Fibroblast of lung (primary cell): ENCODE measurements around the gene CRIP2. TPM values are rescaled to one million over a fixed set of nuclear protein-coding genes. Genes with fewer than 3 reads are reported as not detected.

Experiments used
- DNase-seq, 2 donors: peaks; one replicate each; pipeline versions ENCODE4 v3.0.0 to v3.0.0-alpha.2; 2010; ENCODE audit warnings: low read depth in 2 of 2
- H2AFZ ChIP-seq: 2 replicates; pipeline ENCODE4 v1.5.1; 2012; ENCODE audit warnings: low read length, control low read depth, inconsistent platforms
- H3K27ac ChIP-seq: 2 replicates; pipeline ENCODE4 v1.5.1; 2011; ENCODE audit warnings: low read length, control low read depth; ENCODE audit not compliant: insufficient read depth
- H3K27me3 ChIP-seq: 2 replicates; pipeline ENCODE4 v1.5.1; 2011; ENCODE audit warnings: mild to moderate bottlenecking, low read length; ENCODE audit not compliant: control insufficient read depth, insufficient read depth
- H3K36me3 ChIP-seq: 2 replicates; pipeline ENCODE4 v1.5.1; 2011; ENCODE audit warnings: low read length; ENCODE audit not compliant: control insufficient read depth, insufficient read depth
- H3K4me1 ChIP-seq: 2 replicates; pipeline ENCODE4 v1.5.1; 2011; ENCODE audit warnings: low read length; ENCODE audit not compliant: control insufficient read depth, insufficient read depth; ENCODE audit errors: extremely low read depth
- H3K4me2 ChIP-seq: 2 replicates; pipeline ENCODE4 v1.5.1; 2011; ENCODE audit warnings: low read length, control low read depth; ENCODE audit not compliant: insufficient read depth; ENCODE audit errors: extremely low read depth
- H3K4me3 ChIP-seq, 4 experiments: fragments of 200-600 bp in 1 of 4; sonication (generic) in 1 of 4; replicated peaks in 1 of 4; 2 replicates each; pipeline ENCODE4 v1.5.1; 2011 to 2016; ENCODE audit warnings: low read length in 4 of 4, low read depth in 3 of 4, mild to moderate bottlenecking in 3 of 4, control low read depth in 2 of 4, inconsistent platforms in 1 of 4, mixed read lengths in 1 of 4; ENCODE audit not compliant: insufficient read depth in 1 of 4; ENCODE audit errors: control extremely low read depth in 1 of 4
- H3K79me2 ChIP-seq: 2 replicates; pipeline ENCODE4 v1.5.1; 2012; ENCODE audit warnings: mild to moderate bottlenecking, low read length, inconsistent platforms; ENCODE audit not compliant: control insufficient read depth, insufficient read depth
- H3K9ac ChIP-seq: 2 replicates; pipeline ENCODE4 v1.5.1; 2011; ENCODE audit warnings: mild to moderate bottlenecking, low read length, control low read depth; ENCODE audit not compliant: insufficient read depth
- H3K9me3 ChIP-seq: 2 replicates; pipeline ENCODE4 v1.5.1; 2012; ENCODE audit warnings: low read depth, low read length; ENCODE audit not compliant: control insufficient read depth, insufficient read depth
- H4K20me1 ChIP-seq: 2 replicates; pipeline ENCODE4 v1.5.1; 2011; ENCODE audit warnings: low read length; ENCODE audit not compliant: control insufficient read depth, insufficient read depth; ENCODE audit errors: extremely low read depth
- CTCF ChIP-seq, 2 donors: IDR thresholded peaks in 1 of 2; conservative IDR thresholded peaks in 1 of 2; 1 replicate in 1 of 2; 2 replicates in 1 of 2; pipeline ENCODE4 v1.5.1; 2011 to 2012; ENCODE audit warnings: low read length in 2 of 2, control low read depth in 1 of 2, inconsistent platforms in 1 of 2, low read depth in 1 of 2, mild to moderate bottlenecking in 1 of 2
- EZH2 ChIP-seq: IDR thresholded peaks from 2 replicates; pipeline ENCODE4 v1.5.1; 2012; ENCODE audit warnings: low read length, control low read depth, mild to moderate bottlenecking; ENCODE audit errors: missing control alignments
- polyA plus RNA-seq, 2 donors: library from polyadenylated mRNA; depleted of rRNA in 1 of 2; stranded (reverse) in 1 of 2; unstranded in 1 of 2; fragments of >200 nt; gene quantifications; 2 replicates each; pipeline ENCODE4 v1.2.1, GENCODE V29; 2011 to 2012; ENCODE audit warnings: missing spikeins in 1 of 2
- total RNA-seq: library from RNA; depleted of rRNA; stranded (reverse); fragments of >200 nt; gene quantifications from 2 replicates; pipeline ENCODE4 v1.2.1, GENCODE V29; 2014

Gene CRIP2
- total and polyA plus RNA-seq, 2 donors (not counting 1 experiment from before 2014, with no cell fraction given), result 58.9 to 68.5 TPM

- H4K20me1 ChIP-seq, result no peaks in the 10 kb centered on the region
- H3K27me3 ChIP-seq, result no peaks in the 10 kb centered on the region
- H3K4me3 ChIP-seq, result no peak overlapping the region
- H3K4me1 ChIP-seq, result peaks cover 30% of the 10 kb centered on the region
- H3K9ac ChIP-seq, result no peak overlapping the region
- H3K27ac ChIP-seq, result no peak overlapping the region
- DNase-seq, result no peak
- H3K4me2 ChIP-seq, result no peak overlapping the region
- no peaks in the 10 kb centered on the region for H3K9me3 ChIP-seq
- no peak overlapping the region for H2AFZ ChIP-seq
- TF ChIP-seq EZH2, result no peak
- H3K79me2 ChIP-seq, result peaks cover 5% of the 10 kb centered on the region
- H3K36me3 ChIP-seq, result peaks cover 6% of the 10 kb centered on the region
Observed at GRCh38 chr14:105478398-105479251, 4.0 kb downstream of the CRIP2 start.

DNA sequence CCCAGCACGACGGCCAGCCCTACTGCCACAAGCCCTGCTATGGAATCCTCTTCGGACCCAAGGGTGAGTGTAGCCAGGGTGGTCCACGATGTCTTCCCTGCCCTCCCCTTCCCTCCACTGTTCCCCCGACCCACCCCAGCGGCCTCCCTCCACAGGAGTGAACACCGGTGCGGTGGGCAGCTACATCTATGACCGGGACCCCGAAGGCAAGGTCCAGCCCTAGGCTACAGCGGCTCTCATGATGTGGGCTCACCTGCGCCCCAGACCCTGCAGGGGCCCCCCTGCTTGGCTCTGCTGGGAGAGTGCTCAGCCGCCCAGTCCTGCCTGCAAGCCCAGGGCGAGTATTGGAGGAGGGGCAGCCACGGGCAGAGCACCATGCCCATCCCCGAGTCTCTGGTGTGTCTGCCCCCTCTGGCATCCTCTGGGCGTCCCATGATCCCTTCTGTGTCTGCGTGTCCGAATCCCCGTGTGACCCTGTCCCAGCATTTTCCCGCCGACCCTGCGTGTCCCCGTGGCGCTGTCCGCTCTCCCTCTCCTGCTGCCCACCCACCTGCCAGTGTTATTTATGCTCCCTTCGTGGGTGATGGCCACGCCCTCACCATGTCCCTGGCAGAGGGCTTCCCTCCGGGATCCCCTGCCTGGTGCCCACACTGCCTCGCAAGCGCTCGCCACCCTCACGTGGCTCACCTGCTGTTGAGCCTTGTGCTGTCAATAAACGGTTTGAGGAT is 5.0 kb downstream of the CRIP2 start:
- no peak overlapping the region for H3K9ac ChIP-seq
- no peak overlapping the region for H2AFZ ChIP-seq
- no peak for DNase-seq
- no peak overlapping the region for H3K4me3 ChIP-seq
- H3K4me2 ChIP-seq, result no peak overlapping the region
- H4K20me1 ChIP-seq, result no peaks in the 10 kb centered on the region
- H3K79me2 ChIP-seq, result peaks cover 5% of the 10 kb centered on the region
- peaks cover 6% of the 10 kb centered on the region for H3K36me3 ChIP-seq
- H3K27me3 ChIP-seq, result no peaks in the 10 kb centered on the region
- H3K27ac ChIP-seq, result no peak overlapping the region
- H3K4me1 ChIP-seq, result peaks cover 27% of the 10 kb centered on the region
- no peaks in the 10 kb centered on the region for H3K9me3 ChIP-seq
- TF ChIP-seq CTCF (conservative IDR thresholded peaks at IDR 0.05 in 1 of 2, IDR thresholded peaks at IDR 0.05 in 1 of 2; ENCODE audit: low read depth in 1 of 2, low read length in 2 of 2) (no peak), EZH2 (no peak)

DNA sequence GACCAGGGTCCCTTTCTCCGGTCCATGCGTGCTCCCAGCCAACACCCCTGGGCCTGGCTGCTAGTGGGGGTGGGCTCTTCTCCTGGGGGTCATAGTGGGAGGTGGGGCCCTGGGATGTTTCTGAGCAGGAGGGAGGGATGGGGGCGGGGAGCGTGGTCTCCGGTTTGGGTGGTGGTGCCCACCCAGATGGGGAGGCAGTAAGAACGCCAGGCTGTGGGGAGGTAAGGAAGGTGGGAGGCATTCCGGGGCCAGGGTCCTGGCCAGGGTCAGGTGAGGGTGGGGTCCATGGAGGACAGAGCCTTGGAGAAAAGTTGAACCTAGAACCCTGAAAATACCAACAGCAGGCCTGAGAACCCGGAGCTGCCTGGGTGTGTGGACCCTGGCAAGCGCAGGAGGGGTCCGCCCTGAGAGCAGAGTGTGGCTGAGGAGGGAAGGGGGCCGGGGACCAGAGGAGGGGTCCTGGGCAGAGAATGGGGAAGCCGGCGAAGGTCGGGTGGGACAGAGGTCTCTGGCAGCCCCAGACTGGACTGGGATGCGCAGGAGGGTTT is 5.7 kb downstream of the CRIP2 start:
- Histone ChIP-seq H3K36me3 (peaks cover 6% of the 10 kb centered on the region), H2AFZ (no peak overlapping the region), H3K4me1 (peaks cover 27% of the 10 kb centered on the region), H3K79me2 (peaks cover 5% of the 10 kb centered on the region), H3K4me2 (no peak overlapping the region), H3K9me3 (no peaks in the 10 kb centered on the region), H3K27ac (peak overlapping the region; percentile 99), H3K27me3 (no peaks in the 10 kb centered on the region), H4K20me1 (no peaks in the 10 kb centered on the region), H3K9ac (no peak overlapping the region), H3K4me3 (no peak overlapping the region)
- TF ChIP-seq EZH2 (no peak), CTCF (conservative IDR thresholded peaks at IDR 0.05 in 1 of 2, IDR thresholded peaks at IDR 0.05 in 1 of 2; ENCODE audit: low read depth in 1 of 2, low read length in 2 of 2) (no peak)
- no peak for DNase-seq
